H9 (cell line): ENCODE results near the gene SYNE4. TPM values are rescaled to one million over a fixed set of nuclear protein-coding genes. Genes with fewer than 3 reads are reported as not detected.

Experiments
- DNase-seq: peaks from one replicate; pipeline ENCODE4 v3.0.0-alpha.2; 2017
- H2AFZ ChIP-seq: one replicate; pipeline ENCODE4 v1.6.1; 2013; ENCODE audit warnings: mild to moderate bottlenecking, low read length, control low read depth, moderate library complexity
- H2AK5ac ChIP-seq: 2 replicates; pipeline ENCODE4 v1.6.1; 2013; ENCODE audit warnings: low read length, control low read depth, mixed read lengths; ENCODE audit not compliant: insufficient read length
- H2BK120ac ChIP-seq: one replicate; pipeline ENCODE4 v1.6.1; 2013; ENCODE audit warnings: low read depth, mild to moderate bottlenecking, low read length, control low read depth, inconsistent platforms; ENCODE audit not compliant: poor library complexity, severe bottlenecking
- H2BK12ac ChIP-seq: 2 replicates; pipeline ENCODE4 v1.6.1; 2013; ENCODE audit warnings: low read length, control low read depth, mixed read lengths, low read depth; ENCODE audit not compliant: insufficient read length
- H2BK15ac ChIP-seq: 2 replicates; pipeline ENCODE4 v1.6.1; 2013; ENCODE audit warnings: low read depth, low read length, control low read depth
- H2BK20ac ChIP-seq: one replicate; pipeline ENCODE4 v1.6.1; 2013; ENCODE audit warnings: low read depth, mild to moderate bottlenecking, low read length, control low read depth, inconsistent platforms; ENCODE audit not compliant: poor library complexity, severe bottlenecking
- H2BK5ac ChIP-seq: 2 replicates; pipeline ENCODE4 v1.6.1; 2013; ENCODE audit warnings: low read length, control low read depth, mixed read lengths; ENCODE audit not compliant: insufficient read length
- H3K14ac ChIP-seq: 2 replicates; pipeline ENCODE4 v1.6.1; 2013; ENCODE audit warnings: low read length, control low read depth; ENCODE audit not compliant: insufficient read depth
- H3K18ac ChIP-seq: 2 replicates; pipeline ENCODE4 v1.6.1; 2013; ENCODE audit warnings: low read depth, mild to moderate bottlenecking, mixed read lengths, low read length, control low read depth; ENCODE audit not compliant: insufficient read length
- H3K23ac ChIP-seq: 2 replicates; pipeline ENCODE4 v1.6.1; 2013; ENCODE audit warnings: low read length, control low read depth, mixed read lengths, low read depth; ENCODE audit not compliant: insufficient read length
- H3K23me2 ChIP-seq: 2 replicates; pipeline ENCODE4 v1.6.1; 2013; ENCODE audit warnings: low read depth, mild to moderate bottlenecking, mixed read lengths, low read length, control low read depth; ENCODE audit not compliant: insufficient read length, poor library complexity, severe bottlenecking
- H3K27ac ChIP-seq: 2 replicates; pipeline ENCODE4 v1.5.1; 2013; ENCODE audit warnings: low read length, control low read depth, mixed read lengths, low read depth; ENCODE audit not compliant: insufficient read length
- H3K27me3 ChIP-seq: 2 replicates; pipeline ENCODE4 v1.6.1; 2013; ENCODE audit warnings: low read length, control low read depth, inconsistent platforms; ENCODE audit not compliant: insufficient read depth
- H3K4ac ChIP-seq: 2 replicates; pipeline ENCODE4 v1.6.1; 2013; ENCODE audit warnings: low read depth, mild to moderate bottlenecking, control low read depth, inconsistent platforms, low read length, moderate library complexity
- H3K4me1 ChIP-seq: 2 replicates; pipeline ENCODE4 v1.6.1; 2013; ENCODE audit warnings: low read length, control low read depth, inconsistent platforms; ENCODE audit not compliant: insufficient read depth
- H3K4me2 ChIP-seq: 2 replicates; pipeline ENCODE4 v1.6.1; 2013; ENCODE audit warnings: low read length, control low read depth, mixed read lengths; ENCODE audit not compliant: insufficient read length, insufficient read depth
- H3K56ac ChIP-seq: 2 replicates; pipeline ENCODE4 v1.6.1; 2013; ENCODE audit warnings: low read depth, mild to moderate bottlenecking, mixed read lengths, low read length, control low read depth; ENCODE audit not compliant: insufficient read length
- H3K79me1 ChIP-seq: 2 replicates; pipeline ENCODE4 v1.6.1; 2013; ENCODE audit warnings: low read depth, mild to moderate bottlenecking, moderate library complexity, low read length, control low read depth, inconsistent platforms; ENCODE audit not compliant: insufficient read depth, poor library complexity, severe bottlenecking
- H3K79me2 ChIP-seq: 2 replicates; pipeline ENCODE4 v1.6.1; 2013; ENCODE audit warnings: low read length, control low read depth, inconsistent platforms; ENCODE audit not compliant: insufficient read depth
- H3K9ac ChIP-seq: 2 replicates; pipeline ENCODE4 v1.6.1; 2013; ENCODE audit warnings: low read length, control low read depth, mixed read lengths; ENCODE audit not compliant: insufficient read length; ENCODE audit errors: extremely low read depth
- H3K9me3 ChIP-seq: one replicate; pipeline ENCODE4 v1.6.1; 2013; ENCODE audit warnings: low read depth, low read length, inconsistent platforms; ENCODE audit not compliant: control insufficient read depth
- H3T11ph ChIP-seq: one replicate; pipeline ENCODE4 v1.6.1; 2013; ENCODE audit warnings: mild to moderate bottlenecking, low read length, control low read depth, inconsistent platforms
- H4K20me1 ChIP-seq: one replicate; pipeline ENCODE4 v1.6.1; 2013; ENCODE audit not compliant: control insufficient read depth, insufficient read length, insufficient read depth
- H4K5ac ChIP-seq: 2 replicates; pipeline ENCODE4 v1.6.1; 2013; ENCODE audit warnings: low read depth, mild to moderate bottlenecking, mixed read lengths, low read length, control low read depth; ENCODE audit not compliant: insufficient read length
- H4K8ac ChIP-seq: replicated peaks from 2 replicates; pipeline ENCODE4 v1.6.1; 2013; ENCODE audit warnings: low read length, control low read depth, mixed read lengths, low read depth; ENCODE audit not compliant: insufficient read length
- H4K91ac ChIP-seq: 2 replicates; pipeline ENCODE4 v1.6.1; 2013; ENCODE audit warnings: low read depth, mild to moderate bottlenecking, moderate library complexity, mixed read lengths, low read length, control low read depth; ENCODE audit not compliant: insufficient read length
- H3K27ac Mint-ChIP-seq, 3 experiments: 2 replicates in 2 of 3; 3 replicates in 1 of 3; pipeline ENCODE4 v1.8.0; 2020 to 2021; ENCODE audit warnings: mixed read lengths in 3 of 3, mild to moderate bottlenecking in 1 of 3, moderate library complexity in 1 of 3
- H3K27me3 Mint-ChIP-seq: 2 replicates; pipeline ENCODE4 v1.8.0; 2021; ENCODE audit warnings: low read depth, mild to moderate bottlenecking, moderate library complexity, mixed read lengths
- H3K36me3 Mint-ChIP-seq, 3 experiments: 2 replicates in 2 of 3; 3 replicates in 1 of 3; pipeline ENCODE4 v1.8.0; 2020 to 2021; ENCODE audit warnings: low read depth in 3 of 3, mixed read lengths in 3 of 3; ENCODE audit not compliant: insufficient read depth in 1 of 3
- H3K4me1 Mint-ChIP-seq, 2 experiments: 2 replicates each; pipeline ENCODE4 v1.8.0; 2020; ENCODE audit warnings: mixed read lengths in 2 of 2
- H3K4me3 Mint-ChIP-seq, 2 experiments: 2 replicates in 1 of 2; 3 replicates in 1 of 2; pipeline ENCODE4 v1.8.0; 2020 to 2021; ENCODE audit warnings: mild to moderate bottlenecking in 2 of 2, mixed read lengths in 2 of 2, moderate library complexity in 1 of 2
- H3K9me3 Mint-ChIP-seq, 2 experiments: 2 replicates in 1 of 2; 3 replicates in 1 of 2; pipeline ENCODE4 v1.8.0; 2020; ENCODE audit warnings: mild to moderate bottlenecking in 2 of 2, mixed read lengths in 2 of 2, moderate library complexity in 1 of 2
- CTCF ChIP-seq: fragments of 200-600 bp; sonication (generic); conservative IDR thresholded peaks from 3 replicates; pipeline ENCODE4 v1.8.0; 2021; ENCODE audit warnings: antibody characterized with exemption, mild to moderate bottlenecking
- WGBS: extraction: QIAGEN DNeasy Blood & Tissue Kit; methylation state at CpG from one replicate; pipeline ENCODE4 v1.1.7; 2013; ENCODE audit warnings: missing lambda C conversion rate, low lambda C conversion rate, mixed read lengths; ENCODE audit not compliant: insufficient read length; ENCODE audit errors: extremely low coverage; 5-methylcytosine and 5-hydroxymethylcytosine counted together
- total RNA-seq: library from RNA; stranded (reverse); gene quantifications from 2 replicates; pipeline ENCODE4 v1.2.1, GENCODE V29; 2021

Gene SYNE4
- total RNA-seq, 1 experiment from 2014 or later, result 19.2 TPM

- Histone ChIP-seq H4K5ac (no peak overlapping the region), H2BK5ac (no peak overlapping the region), H2BK20ac (no peak overlapping the region)
Measured at GRCh38 chr19:36013280-36014011, 4.8 kb upstream of the SYNE4 start.

More at GRCh38 chr19:36013280-36014011, 4.8 kb upstream of the SYNE4 start:
- H3K79me1 ChIP-seq, result peaks cover 2% of the 10 kb centered on the region
- H3K27ac Mint-ChIP-seq, result peak overlapping the region; percentile 81 to 96 (median 83); a peak in 5 of 7 replicates
- H3K27me3 ChIP-seq, result no peaks in the 10 kb centered on the region
- H4K8ac ChIP-seq, result no peak overlapping the region
- no peaks in the 10 kb centered on the region for H3K9me3 ChIP-seq
- H3K23me2 ChIP-seq, result peaks cover 23% of the 10 kb centered on the region
- no peak overlapping the region for H3K27ac ChIP-seq
- no peak for DNase-seq
- no peaks in the 10 kb centered on the region; a peak in 2 of 5 replicates for H3K9me3 Mint-ChIP-seq
- no peak overlapping the region for H3K56ac ChIP-seq
- peak overlapping the region; percentile 80 for H3K4me2 ChIP-seq
- peaks cover 3 to 29% (median 18%) of the 10 kb centered on the region in 3 experiments for H3K36me3 Mint-ChIP-seq
- H3K4me3 Mint-ChIP-seq, result peak overlapping the region; percentile 97 to 98
- peaks cover 34 to 35% of the 10 kb centered on the region in 2 experiments for H3K4me1 Mint-ChIP-seq
- WGBS, result no CpG with 5 or more reads among the region's 15 CpGs
- H3K9ac ChIP-seq, result peak overlapping the region; percentile 26
- H4K91ac ChIP-seq, result no peak overlapping the region
- no peaks in the 10 kb centered on the region for H4K20me1 ChIP-seq
- H2AK5ac ChIP-seq, result no peak overlapping the region
- no peaks in the 10 kb centered on the region for H3K79me2 ChIP-seq
- H2BK12ac ChIP-seq, result no peak overlapping the region
- H2AFZ ChIP-seq, result no peak overlapping the region
- TF ChIP-seq CTCF, result no peak
- peaks cover 1% of the 10 kb centered on the region for H3K27me3 Mint-ChIP-seq
- H3K4ac ChIP-seq, result no peak overlapping the region
- H3K18ac ChIP-seq, result no peak overlapping the region
- H3K23ac ChIP-seq, result no peak overlapping the region
- H2BK15ac ChIP-seq, result no peak overlapping the region
- no peak overlapping the region for H3T11ph ChIP-seq
- no peak overlapping the region for H3K14ac ChIP-seq
- no peak overlapping the region for H2BK120ac ChIP-seq
- no peaks in the 10 kb centered on the region for H3K4me1 ChIP-seq
